ENCODE data around the gene EMILIN1.

Gene EMILIN1

GRCh38 chr2:27093430-27094352, 15.3 kb downstream of the EMILIN1 start:
- H3K27me3 ChIP-seq (ENCODE audit: control insufficient read depth in 1 of 2, insufficient read depth in 1 of 2, low read length in 2 of 2): peaks cover 0 to 5% of the 10 kb centered on the region in 2 experiments
- WGBS: 94% methylated on average over 6 of the region's 6 CpGs
- H2BK5ac ChIP-seq (ENCODE audit: low read depth, low read length, poor library complexity, severe bottlenecking): no peak overlapping the region
- no peak overlapping the region for H2BK120ac ChIP-seq (ENCODE audit: low read depth, low read length)
- DNase-seq: no peak
- no peak overlapping the region for H3K14ac ChIP-seq (ENCODE audit: low read length in 2 of 2)
- no peak overlapping the region for H4K8ac ChIP-seq (ENCODE audit: low read length)
- no peak overlapping the region for H3K4me2 ChIP-seq (ENCODE audit: low read length, poor library complexity, severe bottlenecking)
- H3K4me3 ChIP-seq (ENCODE audit: insufficient read depth in 1 of 2, low read depth in 1 of 2, low read length in 2 of 2): no peak overlapping the region
- H2AFZ ChIP-seq (ENCODE audit: low read depth, low read length): no peak overlapping the region
- no peak overlapping the region for H3K27ac ChIP-seq (ENCODE audit: low read length, poor library complexity, severe bottlenecking)
- no peak overlapping the region for H2BK12ac ChIP-seq (ENCODE audit: low read length in 2 of 2)
- no peaks in the 10 kb centered on the region for H3K9me3 ChIP-seq (ENCODE audit: control insufficient read depth, low read length)
- H2AK5ac ChIP-seq (ENCODE audit: low read length, severe bottlenecking): no peak overlapping the region
- no peak overlapping the region for H3K9ac ChIP-seq (ENCODE audit: low read length)
- no peak overlapping the region for H3K18ac ChIP-seq (ENCODE audit: low read depth in 1 of 2, low read length in 2 of 2)
- no peaks in the 10 kb centered on the region for H3K36me3 ChIP-seq (ENCODE audit: control insufficient read depth in 1 of 2, insufficient read depth in 2 of 2, low read depth in 1 of 2, low read length in 2 of 2)
- no peak overlapping the region for H3K4ac ChIP-seq (ENCODE audit: low read depth in 1 of 2, low read length in 2 of 2)
- peaks cover 17% of the 10 kb centered on the region for H3K4me1 ChIP-seq (ENCODE audit: control insufficient read depth, insufficient read depth, low read depth, low read length)
- H2BK15ac ChIP-seq (ENCODE audit: low read depth, poor library complexity, severe bottlenecking): no peak overlapping the region
- peak overlapping the region; percentile 20 for H4K91ac ChIP-seq (ENCODE audit: low read length)
- no peak overlapping the region for H3K23ac ChIP-seq (ENCODE audit: low read length in 2 of 2)
- H3K79me1 ChIP-seq (replicated peaks; ENCODE audit: low read length, poor library complexity, severe bottlenecking): no peaks in the 10 kb centered on the region

GRCh38 chr2:27094353-27094984, 16.1 kb downstream of the EMILIN1 start:
- Histone ChIP-seq H3K4me2 (ENCODE audit: low read length, poor library complexity, severe bottlenecking) (no peak overlapping the region), H3K18ac (ENCODE audit: low read depth in 1 of 2, low read length in 2 of 2) (no peak overlapping the region), H3K23ac (ENCODE audit: low read length in 2 of 2) (no peak overlapping the region), H3K27me3 (ENCODE audit: control insufficient read depth in 1 of 2, insufficient read depth in 1 of 2, low read length in 2 of 2) (peaks cover under 1 to 1% of the 10 kb centered on the region in 2 experiments), H3K4me1 (ENCODE audit: control insufficient read depth, insufficient read depth, low read depth, low read length) (peaks cover 18% of the 10 kb centered on the region), H2BK120ac (ENCODE audit: low read depth, low read length) (no peak overlapping the region), H3K79me1 (replicated peaks; ENCODE audit: low read length, poor library complexity, severe bottlenecking) (no peaks in the 10 kb centered on the region), H3K9me3 (ENCODE audit: control insufficient read depth, low read length) (no peaks in the 10 kb centered on the region), H2AK5ac (ENCODE audit: low read length, severe bottlenecking) (no peak overlapping the region), H4K91ac (ENCODE audit: low read length) (no peak overlapping the region), H3K4ac (ENCODE audit: low read depth in 1 of 2, low read length in 2 of 2) (no peak overlapping the region), H3K36me3 (ENCODE audit: control insufficient read depth in 1 of 2, insufficient read depth in 2 of 2, low read depth in 1 of 2, low read length in 2 of 2) (no peaks in the 10 kb centered on the region), H3K27ac (ENCODE audit: low read length, poor library complexity, severe bottlenecking) (no peak overlapping the region), H2BK12ac (ENCODE audit: low read length in 2 of 2) (no peak overlapping the region), H2AFZ (ENCODE audit: low read depth, low read length) (no peak overlapping the region), H3K4me3 (ENCODE audit: insufficient read depth in 1 of 2, low read depth in 1 of 2, low read length in 2 of 2) (no peak overlapping the region), H2BK15ac (ENCODE audit: low read depth, poor library complexity, severe bottlenecking) (no peak overlapping the region), H3K14ac (ENCODE audit: low read length in 2 of 2) (no peak overlapping the region), H4K8ac (ENCODE audit: low read length) (no peak overlapping the region), H3K9ac (ENCODE audit: low read length) (no peak overlapping the region), H2BK5ac (ENCODE audit: low read depth, low read length, poor library complexity, severe bottlenecking) (no peak overlapping the region)
- WGBS: 96% methylated on average over 24 of the region's 24 CpGs
- no peak for DNase-seq

- H2BK15ac ChIP-seq (ENCODE audit: low read depth, poor library complexity, severe bottlenecking): no peak overlapping the region
- H3K23ac ChIP-seq (ENCODE audit: low read length in 2 of 2): no peak overlapping the region
- H3K36me3 ChIP-seq (ENCODE audit: control insufficient read depth in 1 of 2, insufficient read depth in 2 of 2, low read depth in 1 of 2, low read length in 2 of 2): no peaks in the 10 kb centered on the region
- no peak overlapping the region for H2AK5ac ChIP-seq (ENCODE audit: low read length, severe bottlenecking)
- DNase-seq: no peak
- no peak overlapping the region for H3K4me3 ChIP-seq (ENCODE audit: insufficient read depth in 1 of 2, low read depth in 1 of 2, low read length in 2 of 2)
- no peaks in the 10 kb centered on the region for H3K79me1 ChIP-seq (replicated peaks; ENCODE audit: low read length, poor library complexity, severe bottlenecking)
- H4K91ac ChIP-seq (ENCODE audit: low read length): no peak overlapping the region
- peak overlapping the region; percentile 46 for H2AFZ ChIP-seq (ENCODE audit: low read depth, low read length)
- H4K8ac ChIP-seq (ENCODE audit: low read length): no peak overlapping the region
- peaks cover 20% of the 10 kb centered on the region for H3K4me1 ChIP-seq (ENCODE audit: control insufficient read depth, insufficient read depth, low read depth, low read length)
- H3K27me3 ChIP-seq (ENCODE audit: control insufficient read depth in 1 of 2, insufficient read depth in 1 of 2, low read length in 2 of 2): peaks cover 0 to 8% of the 10 kb centered on the region in 2 experiments
- no peak overlapping the region for H2BK12ac ChIP-seq (ENCODE audit: low read length in 2 of 2)
- no peak overlapping the region for H3K4ac ChIP-seq (ENCODE audit: low read depth in 1 of 2, low read length in 2 of 2)
- no peak overlapping the region for H3K9ac ChIP-seq (ENCODE audit: low read length)
- 89% methylated on average over 2 of the region's 2 CpGs for WGBS
- no peak overlapping the region for H2BK120ac ChIP-seq (ENCODE audit: low read depth, low read length)
- H3K9me3 ChIP-seq (ENCODE audit: control insufficient read depth, low read length): no peaks in the 10 kb centered on the region
- H3K27ac ChIP-seq (ENCODE audit: low read length, poor library complexity, severe bottlenecking): no peak overlapping the region
- no peak overlapping the region for H2BK5ac ChIP-seq (ENCODE audit: low read depth, low read length, poor library complexity, severe bottlenecking)
- H3K18ac ChIP-seq (ENCODE audit: low read depth in 1 of 2, low read length in 2 of 2): no peak overlapping the region
- H3K14ac ChIP-seq (ENCODE audit: low read length in 2 of 2): no peak overlapping the region
- no peak overlapping the region for H3K4me2 ChIP-seq (ENCODE audit: low read length, poor library complexity, severe bottlenecking)
Observed at GRCh38 chr2:27095427-27095744, 17.0 kb downstream of the EMILIN1 start.

Data from mesenchymal stem cell (in vitro differentiated cells and primary cell).